K562 (cell line): ENCODE results near the gene RXRA. TPM values are rescaled to one million over a fixed set of nuclear protein-coding genes. Genes with fewer than 3 reads are reported as not detected.
A peak's percentile ranks its signal among the peaks of the same experiment; 100 is the strongest.

Source experiments
- ATAC-seq: fragments of 200-7000 bp; cut with Tn5 transposase; 3 replicates; pipeline ENCODE4 v1.9.1; 2020; ENCODE audit warnings: moderate library complexity
- BruUV-seq: library from RNA; stranded (reverse); fragments of 400-500 nt; replicated peaks from 2 replicates; lab custom pipeline; 2021; lab: Mats Ljungman, UMichigan
- CTCF ChIA-PET: fragments of 300-600 bp; formaldehyde crosslinking; extraction: SDS; loops from one replicate; lab custom pipeline; 2021; ENCODE audit warnings: low intra/inter-chr PET ratio; lab: Yijun Ruan, JAX
- POLR2A ChIA-PET: fragments of 300-600, 350-650 bp; sonication (Branson Sonifier 250); formaldehyde crosslinking; extraction: SDS; loops from one replicate; lab custom pipeline; 2021; ENCODE audit warnings: antibody characterized with exemption, inconsistent platforms; lab: Yijun Ruan, JAX
- DNase-seq, 4 experiments: peaks; one replicate each; pipeline versions ENCODE4 v3.0.0 to v3.0.0-alpha.2; 2011 to 2018; ENCODE audit warnings: low spot score in 3 of 4, mixed read lengths in 3 of 4; ENCODE audit errors: extremely low read depth in 1 of 4
- FAIRE-seq: peaks from 2 replicates; lab custom pipeline; 2011; peaks lifted over from hg19 to GRCh38; lab: Jason Lieb, UNC
- H2AFZ ChIP-seq: 2 replicates; pipeline ENCODE4 v1.6.0; 2011; ENCODE audit warnings: low read depth, low read length, control low read depth, inconsistent platforms
- H3K27ac ChIP-seq: fragments of 200-600 bp; 3 replicates; pipeline ENCODE4 v1.8.0; 2011; ENCODE audit warnings: low read depth, mild to moderate bottlenecking, control low read depth, inconsistent platforms, low read length, moderate library complexity, mixed read lengths; ENCODE audit errors: extremely low read depth
- H3K27me3 ChIP-seq, 2 experiments: fragments of 300-600 bp in 1 of 2; 2 replicates in 1 of 2; 3 replicates in 1 of 2; pipeline versions ENCODE4 v1.6.0 to v1.8.0; 2011; ENCODE audit warnings: inconsistent platforms in 2 of 2, low read length in 2 of 2, mild to moderate bottlenecking in 1 of 2, mixed read lengths in 1 of 2, moderate library complexity in 1 of 2; ENCODE audit not compliant: control insufficient read depth in 2 of 2, insufficient read depth in 2 of 2
- H3K36me3 ChIP-seq: fragments of 300-600 bp; 3 replicates; pipeline ENCODE4 v1.8.0; 2011; ENCODE audit warnings: mild to moderate bottlenecking, low read length, inconsistent platforms; ENCODE audit not compliant: control insufficient read depth, insufficient read depth
- H3K4me1 ChIP-seq, 2 experiments: fragments of 200-600 bp in 1 of 2; replicated peaks in 1 of 2; 2 replicates in 1 of 2; 3 replicates in 1 of 2; pipeline versions ENCODE4 v1.5.1 to v1.8.0; 2011; ENCODE audit warnings: inconsistent platforms in 2 of 2, low read length in 2 of 2, mild to moderate bottlenecking in 1 of 2, mixed read lengths in 1 of 2, moderate library complexity in 1 of 2; ENCODE audit not compliant: control insufficient read depth in 2 of 2, insufficient read depth in 2 of 2
- H3K4me2 ChIP-seq: 2 replicates; pipeline ENCODE4 v1.6.1; 2011; ENCODE audit warnings: low read length, control low read depth, inconsistent platforms, mixed read lengths; ENCODE audit not compliant: insufficient read depth
- H3K4me3 ChIP-seq: fragments of 200-600 bp; sonication (generic), shearing (Covaris generic); 2 replicates; pipeline ENCODE4 v1.5.1; 2016; ENCODE audit warnings: control low read depth, inconsistent platforms
- H3K79me2 ChIP-seq: fragments of 200-600 bp; 3 replicates; pipeline ENCODE4 v1.8.0; 2011; ENCODE audit warnings: low read length, inconsistent platforms; ENCODE audit not compliant: control insufficient read depth, insufficient read depth
- H3K9ac ChIP-seq, 2 experiments: 2 replicates each; pipeline versions ENCODE4 v1.6.0 to v1.6.1; 2011; ENCODE audit warnings: low read depth in 2 of 2, low read length in 2 of 2, control low read depth in 1 of 2, inconsistent platforms in 1 of 2, mild to moderate bottlenecking in 1 of 2, mixed read lengths in 1 of 2; ENCODE audit not compliant: insufficient read depth in 1 of 2
- H3K9me1 ChIP-seq: one replicate; pipeline ENCODE4 v1.6.0; 2011; ENCODE audit warnings: inconsistent platforms, mild to moderate bottlenecking, low read length, moderate library complexity; ENCODE audit not compliant: control insufficient read depth, insufficient read depth
- H3K9me3 ChIP-seq: replicated peaks from 2 replicates; pipeline ENCODE4 v1.5.1; 2011; ENCODE audit warnings: low read depth, low read length, inconsistent platforms; ENCODE audit not compliant: control insufficient read depth, insufficient read depth
- H4K20me1 ChIP-seq: replicated peaks from 2 replicates; pipeline ENCODE4 v1.6.1; 2011; ENCODE audit warnings: low read length, inconsistent platforms, mixed read lengths; ENCODE audit not compliant: control insufficient read depth, insufficient read depth
- IRF2 ChIP-seq: sonication (generic); formaldehyde crosslinking; IDR thresholded peaks from 2 replicates; pipeline ENCODE4 v1.8.1; 2022; ENCODE audit warnings: mild to moderate bottlenecking, missing genetic modification reagents
- U2AF2 ChIP-seq: fragments of 200-400 bp; formaldehyde crosslinking; optimal IDR thresholded peaks from 2 replicates; pipeline ENCODE3; 2017; ENCODE audit warnings: low read depth, mild to moderate bottlenecking, low read length
- XRCC4 ChIP-seq: IDR thresholded peaks from one replicate; pipeline ENCODE4 v1.6.1; 2011; ENCODE audit not compliant: insufficient read depth, insufficient read length; ENCODE audit errors: extremely low read depth
- ZNF197 ChIP-seq: fragments of 200-800 bp; sonication (Bioruptor generic); IDR thresholded peaks from 2 replicates; pipeline ENCODE4 v1.6.1; 2016; ENCODE audit warnings: low read depth, missing genetic modification characterization, missing compliant biosample characterization
- WGBS: fragments of 100-300 bp; shearing (Covaris generic); methylation state at CpG from one replicate; pipeline ENCODE4 v1.1.6; 2016; ENCODE audit warnings: low coverage, mixed read lengths; ENCODE audit not compliant: insufficient coverage; ENCODE audit errors: missing lambda C conversion rate; 5-methylcytosine and 5-hydroxymethylcytosine counted together
- in situ Hi-C: fragments of 300-500 bp; cut with MboI; formaldehyde crosslinking; loops from 4 replicates; pipeline ENCODE4 v1.15.0; 2018; ENCODE audit warnings: inconsistent platforms, mixed read lengths
- intact Hi-C: fragments of 100-400 bp; cut with micrococcal nuclease; formaldehyde crosslinking; loops from 2 replicates; pipeline ENCODE4 v1.14.2; 2022
- polyA plus RNA-seq, 8 experiments: library from polyadenylated mRNA; depleted of rRNA in 4 of 8; stranded (reverse) in 5 of 8; unstranded in 3 of 8; fragments of >200 nt; fragmentation: Nextera tagmentation in 2 of 8; fragmentation: Illumina TruSeq in 1 of 8; extraction: Ambion mirVana in 2 of 8; extraction: Trizol in 1 of 8; gene quantifications; 2 replicates each; pipeline versions ENCODE4 v1.2.1 to v1.2.3, GENCODE V29; 2011 to 2014; ENCODE audit warnings: inconsistent platforms in 1 of 8, missing spikeins in 1 of 8
- total RNA-seq, 7 experiments: library from RNA; depleted of rRNA in 6 of 7; stranded (reverse); fragments of >200 nt in 6 of 7; fragmentation: Illumina TruSeq in 2 of 7; extraction: Trizol in 2 of 7; gene quantifications; 2 replicates each; pipeline versions ENCODE4 v1.2.1 to v1.2.3, GENCODE V29; 2011 to 2021; ENCODE audit warnings: low replicate concordance in 1 of 7

RXRA gene
- total and polyA plus RNA-seq, 9 of the 15 experiments (the other 6 are each of a cell fraction or from before 2014, with no cell fraction given): 0.35 to 23.6 (median 4.6) TPM

DNA sequence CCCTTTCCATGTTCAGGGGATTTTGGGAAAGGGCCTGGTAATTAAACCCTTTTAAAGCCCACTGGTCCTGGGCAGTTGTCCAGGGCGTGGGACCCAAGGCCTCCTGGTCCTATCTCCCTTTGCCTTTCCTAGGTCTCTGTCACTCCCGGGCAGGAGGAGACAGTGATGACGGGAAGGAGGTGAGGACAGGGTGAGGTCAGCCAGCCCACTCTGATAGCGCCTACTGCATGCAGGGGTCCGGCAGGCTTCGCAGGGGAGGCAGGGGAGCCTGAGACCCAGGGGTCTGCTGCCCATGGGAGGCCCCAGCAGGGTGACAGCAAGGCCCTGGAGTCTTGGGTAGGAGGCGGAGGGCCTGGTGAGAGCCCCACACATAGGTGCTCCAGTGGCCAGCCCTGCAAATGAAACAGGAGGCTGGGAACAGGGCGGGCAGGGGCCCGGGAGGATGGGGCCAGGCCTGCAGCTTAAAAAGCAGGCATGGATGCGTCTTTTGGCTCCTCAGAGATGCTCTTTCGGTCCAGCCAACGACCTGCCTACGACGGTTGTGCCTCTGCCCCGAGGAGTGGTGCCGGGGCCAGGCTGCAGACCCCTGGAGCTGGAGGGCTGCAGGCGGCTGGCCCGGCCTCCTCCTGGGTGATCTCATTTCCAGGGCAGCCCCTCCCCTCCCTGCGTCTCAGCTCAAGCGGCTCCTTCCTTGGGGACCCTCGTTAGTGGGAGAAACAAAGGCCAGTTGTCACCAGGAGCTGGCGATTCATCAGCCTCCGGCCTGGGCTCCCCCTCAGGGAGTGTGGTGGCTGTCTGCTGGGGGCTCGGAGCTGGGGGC, 6.7 kb upstream of the RXRA start:
- BruUV-seq: no TSS peak
- H3K4me3 ChIP-seq: no peak overlapping the region
- POLR2A ChIA-PET: interaction anchor here (0.6 to 1.1 kb wide), 2 partner anchors 18 to 143 kb away, joined by 3 read pairs; no protein-coding TSS in a partner anchor
- no peak for DNase-seq
- no peak overlapping the region for H2AFZ ChIP-seq
- no peaks in the 10 kb centered on the region for H3K36me3 ChIP-seq
- H3K9me3 ChIP-seq: no peaks in the 10 kb centered on the region
- no peak for ATAC-seq
- peaks cover 4% of the 10 kb centered on the region; the same call in 1 of the 2 replicates for H4K20me1 ChIP-seq
- H3K79me2 ChIP-seq: no peaks in the 10 kb centered on the region
- FAIRE-seq: no peak
- H3K9ac ChIP-seq: peak overlapping the region in 1 of 2 experiments; percentile 26; a peak in 1 of 4 replicates
- H3K27me3 ChIP-seq: peaks cover 6 to 22% of the 10 kb centered on the region in 2 experiments; a peak in 3 of 5 replicates
- peaks cover 13 to 70% of the 10 kb centered on the region in 2 experiments; a peak in 4 of 5 replicates for H3K4me1 ChIP-seq
- H3K4me2 ChIP-seq: no peak overlapping the region
- H3K27ac ChIP-seq: no peak overlapping the region
- WGBS: 26% methylated on average over 15 of the region's 24 CpGs
- intact Hi-C loops (loop anchor here (10.0 kb wide), 1 partner anchor 145 kb away; no protein-coding TSS in a partner anchor), in situ Hi-C loops (no loop called here)
- H3K9me1 ChIP-seq: peaks cover 3% of the 10 kb centered on the region
- CTCF ChIA-PET: no interaction called here
- TF ChIP-seq IRF2 (CRISPR knock-in tag) (no peak), XRCC4 (no peak), U2AF2 (no peak), ZNF197 (CRISPR knock-in tag) (no peak)
